Esophagus squamous epithelium (tissue), 5 donors: ENCODE results near the gene CDC14B. TPM values are rescaled to one million over a fixed set of nuclear protein-coding genes. Genes with fewer than 3 reads are reported as not detected.

Source experiments
- DNase-seq: peaks from one replicate; lab custom pipeline; 2025; lab: John Stamatoyannopoulos, UW
- H3K27ac ChIP-seq, 4 donors: fragments of 200-600 bp; sonication (generic); one replicate each; pipeline ENCODE4 v1.5.1; 2016 to 2019; ENCODE audit warnings: mild to moderate bottlenecking in 1 of 4
- H3K27me3 ChIP-seq, 4 donors: fragments of 200-600 bp; sonication (generic); 1 replicate in 3 of 4; 2 replicates in 1 of 4; pipeline versions ENCODE4 v1.5.1 to v1.6.0; 2017 to 2021; ENCODE audit warnings: antibody characterized with exemption in 1 of 4
- H3K36me3 ChIP-seq, 3 donors: fragments of 200-600 bp; sonication (generic); one replicate each; pipeline ENCODE4 v1.5.1; 2016 to 2019
- H3K4me1 ChIP-seq, 3 donors: fragments of 200-600 bp; sonication (generic); one replicate each; pipeline ENCODE4 v1.5.1; 2017 to 2019
- H3K4me3 ChIP-seq, 4 donors: fragments of 200-600 bp; sonication (generic); 1 replicate in 3 of 4; 2 replicates in 1 of 4; pipeline ENCODE4 v1.5.1; 2016 to 2019; ENCODE audit warnings: mild to moderate bottlenecking in 2 of 4, moderate library complexity in 1 of 4
- H3K9me3 ChIP-seq, 3 donors: fragments of 200-600 bp; sonication (generic); one replicate each; pipeline ENCODE4 v1.5.1; 2016 to 2019
- POLR2A ChIP-seq, 4 donors: fragments of 450-650 bp; IDR thresholded peaks; one replicate each; pipeline ENCODE4 v1.6.1; 2017; ENCODE audit warnings: antibody characterized with exemption in 4 of 4, mild to moderate bottlenecking in 4 of 4, moderate library complexity in 3 of 4
- WGBS, 2 donors: methylation state at CpG; one replicate each; pipeline ENCODE4 v1.1.5; 2018; 5-methylcytosine and 5-hydroxymethylcytosine counted together
- intact Hi-C: fragments of 100-400 bp; cut with DNase I; formaldehyde crosslinking; loops from one replicate; pipeline ENCODE4 v1.15.0; 2022
- total RNA-seq, 4 donors: library from RNA; depleted of rRNA; stranded (reverse); fragments of >200 nt; gene quantifications; one replicate each; pipeline ENCODE4 v1.1.0, GENCODE V29; 2016
- TF ChIP-seq, protein P1 (sequence below), 6 experiments: fragments of 450-650 bp in 4 of 6; fragments of 200-600 bp in 2 of 6; sonication (generic) in 2 of 6; IDR thresholded peaks; one replicate each; pipeline ENCODE4 v1.5.1; 2016 to 2019; ENCODE audit warnings: antibody characterized with exemption in 6 of 6, mild to moderate bottlenecking in 4 of 6, moderate library complexity in 4 of 6
- donor health status: DM: yes; HTN: yes; CAD: no.

CDC14B gene
- total RNA-seq, 4 donors from 2014 or later = 2.7 to 14.8 (median 9.1) TPM

DNA sequence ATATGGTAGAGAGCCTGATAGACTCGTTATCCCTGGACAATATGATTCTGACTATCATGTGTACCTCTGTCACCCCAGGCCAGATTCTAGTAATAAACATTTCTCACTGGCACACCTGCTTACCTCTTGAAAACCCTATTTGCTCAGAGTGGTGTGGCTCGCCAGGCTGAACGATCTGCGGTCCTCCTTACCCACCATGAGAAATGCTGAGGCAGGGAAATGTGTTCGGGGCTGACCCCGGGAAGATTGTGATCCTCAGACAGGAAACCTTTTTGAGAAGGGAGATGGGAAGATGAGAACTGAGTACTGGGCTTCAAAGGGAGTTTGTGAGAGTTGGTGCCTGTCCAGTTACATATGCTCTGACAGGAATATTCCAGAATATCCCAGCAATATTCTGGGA lies 46.1 kb upstream of the CDC14B start:
- no peak for DNase-seq
- intact Hi-C loops = loop anchor here (10.0 kb wide), 2 partner anchors 231 to 341 kb away; no protein-coding TSS in a partner anchor

DNA sequence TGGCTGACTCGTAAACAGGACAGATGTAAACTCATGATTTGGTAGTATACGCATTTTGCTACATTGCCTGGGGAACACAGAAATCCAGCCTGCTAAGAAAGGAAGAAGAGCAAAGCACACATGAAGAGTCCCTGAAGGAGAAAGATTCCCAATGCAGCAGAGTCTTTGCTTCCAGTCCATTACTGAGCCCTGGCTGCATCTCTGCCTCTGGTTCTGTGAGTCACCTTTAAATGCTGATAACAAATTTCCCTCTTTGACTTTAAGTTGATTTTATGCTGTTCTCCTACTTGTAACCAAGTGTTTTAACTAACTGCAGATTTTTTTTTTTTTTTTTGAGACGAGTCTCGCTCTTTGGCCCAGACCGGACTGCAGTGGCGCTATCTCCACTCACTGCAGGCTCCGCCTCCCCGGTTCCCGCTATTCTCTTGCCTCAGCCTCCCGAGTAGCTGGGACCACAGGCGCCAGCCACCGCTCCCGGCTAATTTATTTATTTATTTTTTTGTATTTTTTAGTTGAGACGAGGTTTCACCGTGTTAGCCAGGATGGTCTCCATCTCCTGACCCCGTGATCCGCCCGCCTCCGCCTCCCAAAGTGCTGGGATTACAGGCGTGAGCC lies 44.0 kb upstream of the CDC14B start:
- TF ChIP-seq POLR2A (IDR thresholded peaks at IDR 0.05) = no peak
- TF ChIP-seq, protein P1, sequence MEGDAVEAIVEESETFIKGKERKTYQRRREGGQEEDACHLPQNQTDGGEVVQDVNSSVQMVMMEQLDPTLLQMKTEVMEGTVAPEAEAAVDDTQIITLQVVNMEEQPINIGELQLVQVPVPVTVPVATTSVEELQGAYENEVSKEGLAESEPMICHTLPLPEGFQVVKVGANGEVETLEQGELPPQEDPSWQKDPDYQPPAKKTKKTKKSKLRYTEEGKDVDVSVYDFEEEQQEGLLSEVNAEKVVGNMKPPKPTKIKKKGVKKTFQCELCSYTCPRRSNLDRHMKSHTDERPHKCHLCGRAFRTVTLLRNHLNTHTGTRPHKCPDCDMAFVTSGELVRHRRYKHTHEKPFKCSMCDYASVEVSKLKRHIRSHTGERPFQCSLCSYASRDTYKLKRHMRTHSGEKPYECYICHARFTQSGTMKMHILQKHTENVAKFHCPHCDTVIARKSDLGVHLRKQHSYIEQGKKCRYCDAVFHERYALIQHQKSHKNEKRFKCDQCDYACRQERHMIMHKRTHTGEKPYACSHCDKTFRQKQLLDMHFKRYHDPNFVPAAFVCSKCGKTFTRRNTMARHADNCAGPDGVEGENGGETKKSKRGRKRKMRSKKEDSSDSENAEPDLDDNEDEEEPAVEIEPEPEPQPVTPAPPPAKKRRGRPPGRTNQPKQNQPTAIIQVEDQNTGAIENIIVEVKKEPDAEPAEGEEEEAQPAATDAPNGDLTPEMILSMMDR (IDR thresholded peaks at IDR 0.05) = no peak
- WGBS, 2 donors = 92 to 93% methylated on average over 11 to 20 of the region's 20 CpGs
- no peak overlapping the region for H3K4me3 ChIP-seq
- H3K27ac ChIP-seq = no peak overlapping the region
- H3K27me3 ChIP-seq = no peaks in the 10 kb centered on the region
- H3K4me1 ChIP-seq = no peaks in the 10 kb centered on the region
- intact Hi-C loops = loop anchor here (10.0 kb wide), 2 partner anchors 229 to 339 kb away; no protein-coding TSS in a partner anchor
- DNase-seq = no peak
- H3K36me3 ChIP-seq = no peaks in the 10 kb centered on the region
- no peaks in the 10 kb centered on the region for H3K9me3 ChIP-seq

More for the DNA sequence above, 46.1 kb upstream of the CDC14B start:
- Histone ChIP-seq H3K36me3 (no peaks in the 10 kb centered on the region), H3K27ac (no peak overlapping the region), H3K9me3 (no peaks in the 10 kb centered on the region), H3K27me3 (no peaks in the 10 kb centered on the region), H3K4me3 (no peak overlapping the region), H3K4me1 (no peaks in the 10 kb centered on the region)
- TF ChIP-seq, protein P1 (IDR thresholded peaks at IDR 0.05) = no peak
- no peak for TF ChIP-seq POLR2A (IDR thresholded peaks at IDR 0.05)
- 71 to 78% methylated on average over 4 to 6 of the region's 6 CpGs for WGBS, 2 donors

DNA sequence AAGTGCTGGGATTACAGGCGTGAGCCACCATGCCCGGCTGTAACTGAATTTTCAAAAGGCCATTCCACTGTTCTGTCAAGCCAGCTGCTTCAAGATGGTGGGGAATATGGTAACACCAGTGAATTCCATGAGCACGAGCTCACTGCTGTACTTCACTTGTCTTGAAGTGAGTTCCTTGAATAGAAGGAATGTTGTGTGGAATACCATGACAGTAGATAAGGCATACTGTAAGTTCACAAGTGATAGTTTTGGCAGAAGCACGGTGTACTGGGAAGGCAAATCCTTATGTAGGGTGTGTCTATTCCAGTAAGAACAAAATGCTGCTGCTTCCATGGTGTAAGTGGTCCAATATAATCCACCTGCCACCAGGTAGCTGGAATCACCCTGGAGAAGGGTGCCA lies 42.1 kb upstream of the CDC14B start:
- Histone ChIP-seq H3K4me1 (peaks cover 0 to 10% (median 0%) of the 10 kb centered on the region in 3 donors), H3K36me3 (no peaks in the 10 kb centered on the region), H3K27me3 (no peaks in the 10 kb centered on the region), H3K27ac (no peak overlapping the region), H3K9me3 (no peaks in the 10 kb centered on the region), H3K4me3 (no peak overlapping the region)
- 87 to 88% methylated on average over 4 of the region's 4 CpGs for WGBS, 2 donors
- no peak for DNase-seq
- TF ChIP-seq POLR2A (IDR thresholded peaks at IDR 0.05) = no peak
- intact Hi-C loops = loop anchor here (10.0 kb wide), 2 partner anchors 227 to 337 kb away; no protein-coding TSS in a partner anchor

DNA sequence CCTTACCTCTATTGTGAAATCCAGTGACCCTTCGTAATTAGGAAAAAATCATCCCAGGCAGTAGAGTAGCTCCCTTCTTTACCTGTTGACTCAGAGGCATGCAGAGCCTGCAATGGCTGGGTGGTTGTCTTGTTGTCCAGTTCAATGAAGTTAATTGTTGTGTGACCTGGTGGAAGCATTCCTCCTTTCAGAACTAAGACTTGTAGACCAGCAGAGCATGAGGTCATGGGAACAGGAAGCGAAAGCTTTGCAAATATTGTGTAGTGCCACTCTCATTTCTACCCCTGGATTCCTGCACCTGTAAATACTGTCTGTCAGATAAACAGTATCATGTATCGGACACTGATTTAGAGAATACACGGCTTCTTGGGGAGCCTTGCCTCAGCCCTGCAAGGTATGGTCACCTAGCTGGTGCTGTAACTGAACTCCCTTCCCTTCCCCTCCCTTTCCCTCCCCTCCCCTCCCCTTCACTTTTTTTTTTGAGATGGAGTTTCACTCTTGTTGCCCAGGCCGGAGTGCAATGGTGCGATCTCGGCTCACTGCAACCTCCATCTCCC lies 41.1 kb upstream of the CDC14B start:
- H3K4me1 ChIP-seq = peaks cover 0 to 19% (median 2%) of the 10 kb centered on the region in 3 donors
- no peaks in the 10 kb centered on the region for H3K9me3 ChIP-seq
- DNase-seq = no peak
- no peaks in the 10 kb centered on the region for H3K27me3 ChIP-seq
- no peak overlapping the region for H3K4me3 ChIP-seq
- WGBS, 2 donors = 84 to 90% methylated on average over 7 of the region's 7 CpGs
- no peaks in the 10 kb centered on the region for H3K36me3 ChIP-seq
- TF ChIP-seq, protein P1 (IDR thresholded peaks at IDR 0.05) = no peak
- TF ChIP-seq POLR2A (IDR thresholded peaks at IDR 0.05) = no peak
- no peak overlapping the region for H3K27ac ChIP-seq
- intact Hi-C loops = loop anchor here (10.0 kb wide), 2 partner anchors 226 to 336 kb away; no protein-coding TSS in a partner anchor

DNA sequence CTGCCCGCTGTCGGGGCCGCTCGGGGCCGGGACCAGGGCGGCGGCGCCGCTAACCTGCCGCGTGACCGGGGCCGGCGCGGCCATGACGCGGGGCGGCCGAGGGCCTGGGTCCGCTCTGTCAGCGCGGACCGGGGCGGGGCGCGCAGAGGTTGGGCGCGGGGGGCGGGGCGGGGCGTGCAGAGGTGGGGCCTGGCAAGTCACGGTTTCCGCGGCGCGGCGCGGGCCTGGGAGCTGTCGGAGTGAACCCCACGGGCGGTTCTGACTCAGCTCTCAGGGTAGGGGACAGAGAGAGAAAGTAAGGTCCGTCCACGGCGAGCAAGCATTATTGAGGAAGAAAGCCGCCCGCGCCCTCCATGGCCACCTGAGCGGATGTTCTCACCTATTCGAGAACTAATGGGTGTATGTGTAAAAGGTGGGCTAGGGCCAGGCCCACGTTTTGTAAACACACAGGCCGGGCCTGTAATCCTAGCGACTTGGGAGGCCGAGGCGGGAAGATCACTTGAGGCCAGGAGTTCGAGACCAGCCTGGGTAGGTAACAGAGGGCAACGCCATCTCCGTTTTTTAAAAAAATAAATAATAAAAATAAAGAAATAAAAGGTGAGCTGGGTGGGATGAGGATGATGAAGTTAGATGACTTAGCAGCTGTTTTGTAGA lies 35.7 kb upstream of the CDC14B start, which contains the start of gene PRXL2C:
Gene PRXL2C, minus strand, starts transcription at position 120 of the 654 bp plus-strand sequence. Its CDS starts 36 bp downstream, at position 84.
- WGBS, 2 donors = 7 to 8% methylated on average over 14 of the region's 57 CpGs
- Histone ChIP-seq H3K27ac (peak within 1 kb of the TSS; percentile 88 to 100 (median 96)), H3K36me3 (peaks cover 0 to 12% (median 1%) of the 10 kb centered on the region in 3 donors), H3K4me3 (peak within 1 kb of the TSS; percentile 52 to 89 (median 64)), H3K9me3 (no peaks in the 10 kb centered on the region), H3K27me3 (no peaks in the 10 kb centered on the region), H3K4me1 (peaks cover 0 to 37% (median 5%) of the 10 kb centered on the region in 3 donors)
- peak; percentile 24 for DNase-seq
- intact Hi-C loops = no loop called here
- TF ChIP-seq, protein P1 (IDR thresholded peaks at IDR 0.05) = no peak
- TF ChIP-seq POLR2A (IDR thresholded peaks at IDR 0.05) = peak in 1 of 4 donors; percentile 27
